GOT3 (cell line): ENCODE results near the gene CFAP57.

Source experiments
- DNase-seq: peaks from one replicate; lab custom pipeline; 2025; ENCODE audit warnings: mixed read lengths; lab: John Stamatoyannopoulos, UW

CFAP57 gene

GRCh38 chr1:43299101-43299500 is 127.0 kb downstream of the CFAP57 start:
- no peak for DNase-seq

GRCh38 chr1:43300378-43301094 is 128.4 kb downstream of the CFAP57 start, which contains the start of gene TIE1:
Gene TIE1 (plus strand): TSS chr1:43300982. CDS start chr1:43301072, 90 bp downstream.
- no peak for DNase-seq

- DNase-seq: no peak
These were observed 130.1 kb downstream of the CFAP57 start for GRCh38 chr1:43302201-43302600.

GRCh38 chr1:43302721-43303470 is 130.8 kb downstream of the CFAP57 start:
- no peak for DNase-seq

- no peak for DNase-seq
These were observed 131.6 kb downstream of the CFAP57 start for GRCh38 chr1:43303471-43304313.
